Natural killer cell (primary cell): ENCODE results near the gene TBX21. TPM values are rescaled to one million over a fixed set of nuclear protein-coding genes. Genes with fewer than 3 reads are reported as not detected.

ENCODE experiments used
- ATAC-seq, 3 donors: fragments of 150-1000 bp in 2 of 3; fragments of 200-7000 bp in 1 of 3; cut with Tn5 transposase; 1 replicate in 1 of 3; 2 replicates in 2 of 3; pipeline ENCODE4 v1.10.0; 2021; ENCODE audit warnings: mild to moderate bottlenecking in 2 of 3, moderate library complexity in 2 of 3
- DNase-seq, 2 donors: peaks; one replicate each; pipeline versions ENCODE4 v3.0.0 to v3.0.0-alpha.2; 2013 to 2021; ENCODE audit warnings: mixed read lengths in 1 of 2
- H3K27ac ChIP-seq: one replicate; pipeline ENCODE4 v1.5.1; 2013; ENCODE audit warnings: mild to moderate bottlenecking, low read length
- H3K27me3 ChIP-seq: one replicate; pipeline ENCODE4 v1.6.1; 2013; ENCODE audit warnings: low read length; ENCODE audit not compliant: control insufficient read depth, insufficient read depth
- H3K36me3 ChIP-seq: one replicate; pipeline ENCODE4 v1.6.1; 2013; ENCODE audit warnings: low read length; ENCODE audit not compliant: control insufficient read depth, insufficient read depth
- H3K4me1 ChIP-seq: one replicate; pipeline ENCODE4 v1.6.1; 2013; ENCODE audit warnings: low read length; ENCODE audit not compliant: control insufficient read depth, insufficient read depth
- H3K4me3 ChIP-seq: one replicate; pipeline ENCODE4 v1.5.1; 2013; ENCODE audit warnings: low read length
- H3K9me3 ChIP-seq: one replicate; pipeline ENCODE4 v1.6.1; 2013; ENCODE audit warnings: low read length; ENCODE audit not compliant: control insufficient read depth, insufficient read depth
- H3K27ac Mint-ChIP-seq, 2 donors: one replicate each; pipeline ENCODE4 v1.8.0; 2022; ENCODE audit warnings: mild to moderate bottlenecking in 2 of 2, mixed read lengths in 2 of 2, moderate library complexity in 1 of 2
- H3K27me3 Mint-ChIP-seq, 2 donors: one replicate each; pipeline ENCODE4 v1.8.0; 2022; ENCODE audit warnings: low read depth in 2 of 2, mixed read lengths in 2 of 2
- H3K36me3 Mint-ChIP-seq: one replicate; pipeline ENCODE4 v1.8.0; 2022; ENCODE audit warnings: mixed read lengths
- H3K4me1 Mint-ChIP-seq, 2 donors: one replicate each; pipeline ENCODE4 v1.8.0; 2022; ENCODE audit warnings: mixed read lengths in 2 of 2
- H3K4me3 Mint-ChIP-seq: one replicate; pipeline ENCODE4 v1.8.0; 2022; ENCODE audit warnings: mild to moderate bottlenecking, moderate library complexity, mixed read lengths
- H3K9me3 Mint-ChIP-seq, 2 donors: one replicate each; pipeline ENCODE4 v1.8.0; 2022; ENCODE audit warnings: mixed read lengths in 2 of 2
- CTCF ChIP-seq: fragments of 200-600 bp; IDR thresholded peaks from one replicate; pipeline ENCODE4 v1.8.0; 2022; ENCODE audit warnings: antibody characterized with exemption
- WGBS: methylation state at CpG from one replicate; pipeline ENCODE4 v1.1.7; 2013; ENCODE audit warnings: missing lambda C conversion rate; ENCODE audit not compliant: insufficient coverage; 5-methylcytosine and 5-hydroxymethylcytosine counted together
- intact Hi-C: fragments of 100-400 bp; cut with micrococcal nuclease; formaldehyde crosslinking; loops from one replicate; pipeline ENCODE4 v1.14.2; 2022
- total RNA-seq, 4 donors: library from RNA; stranded (reverse); fragments of 120-200 nt in 1 of 4; gene quantifications; one replicate each; pipeline versions ENCODE4 v1.2.3 to v1.2.4, GENCODE V29; 2013 to 2022

TBX21 gene
- total RNA-seq, 3 donors from 2014 or later (not counting 1 experiment from before 2014, with no cell fraction given): 234 to 328 (median 257) TPM

DNA sequence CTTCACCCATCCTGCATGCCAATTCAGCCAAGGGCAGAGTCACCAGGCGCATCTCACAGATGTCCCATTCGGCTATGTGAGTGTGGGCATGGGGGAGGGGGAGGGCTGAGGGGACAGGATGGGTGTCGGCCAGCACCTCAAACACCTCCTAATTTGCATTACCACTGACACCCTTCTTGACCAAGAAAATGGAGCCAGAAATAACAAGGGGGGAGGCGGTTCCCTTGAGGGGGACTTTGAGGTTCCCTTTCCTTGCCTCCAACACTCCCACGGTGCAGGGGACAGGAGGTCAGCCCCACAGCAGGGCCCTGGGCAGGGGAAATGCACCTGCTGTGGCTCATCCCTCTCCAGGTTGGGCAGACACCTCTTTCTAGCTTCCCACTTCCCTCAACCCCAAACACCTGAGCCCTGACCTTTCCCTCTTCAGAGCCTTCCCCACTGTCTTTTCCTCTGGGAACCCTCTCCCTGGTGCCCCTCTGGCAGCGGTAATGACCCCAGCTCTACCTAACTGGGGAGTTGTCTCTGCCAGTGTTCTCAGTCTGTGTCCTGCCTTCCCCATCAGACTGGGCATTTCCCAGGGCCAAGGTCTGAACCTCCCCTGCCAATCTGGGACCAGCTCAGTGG lies 18.2 kb upstream of the TBX21 start:
- Mint-ChIP-seq H3K9me3 (no peaks in the 10 kb centered on the region), H3K27me3 (no peaks in the 10 kb centered on the region), H3K4me1 (peaks cover 85 to 100% of the 10 kb centered on the region in 2 donors), H3K27ac (peak overlapping the region; percentile 89 to 93), H3K4me3 (peak overlapping the region; percentile 89), H3K36me3 (no peaks in the 10 kb centered on the region)
- intact Hi-C loops: loop anchor here (1.0 kb wide), 1 partner anchor 16 kb away; no protein-coding TSS in a partner anchor
- ATAC-seq (peak; percentile 34 to 66 (median 50)), DNase-seq (peak in 1 of 2 donors; percentile 59)
- Histone ChIP-seq H3K9me3 (no peaks in the 10 kb centered on the region), H3K36me3 (peaks cover 13% of the 10 kb centered on the region), H3K27ac (peak overlapping the region; percentile 81), H3K4me3 (peak overlapping the region; percentile 14), H3K27me3 (no peaks in the 10 kb centered on the region), H3K4me1 (peaks cover 100% of the 10 kb centered on the region)
- 25% methylated on average over 3 of the region's 6 CpGs for WGBS
- TF ChIP-seq CTCF: no peak

DNA sequence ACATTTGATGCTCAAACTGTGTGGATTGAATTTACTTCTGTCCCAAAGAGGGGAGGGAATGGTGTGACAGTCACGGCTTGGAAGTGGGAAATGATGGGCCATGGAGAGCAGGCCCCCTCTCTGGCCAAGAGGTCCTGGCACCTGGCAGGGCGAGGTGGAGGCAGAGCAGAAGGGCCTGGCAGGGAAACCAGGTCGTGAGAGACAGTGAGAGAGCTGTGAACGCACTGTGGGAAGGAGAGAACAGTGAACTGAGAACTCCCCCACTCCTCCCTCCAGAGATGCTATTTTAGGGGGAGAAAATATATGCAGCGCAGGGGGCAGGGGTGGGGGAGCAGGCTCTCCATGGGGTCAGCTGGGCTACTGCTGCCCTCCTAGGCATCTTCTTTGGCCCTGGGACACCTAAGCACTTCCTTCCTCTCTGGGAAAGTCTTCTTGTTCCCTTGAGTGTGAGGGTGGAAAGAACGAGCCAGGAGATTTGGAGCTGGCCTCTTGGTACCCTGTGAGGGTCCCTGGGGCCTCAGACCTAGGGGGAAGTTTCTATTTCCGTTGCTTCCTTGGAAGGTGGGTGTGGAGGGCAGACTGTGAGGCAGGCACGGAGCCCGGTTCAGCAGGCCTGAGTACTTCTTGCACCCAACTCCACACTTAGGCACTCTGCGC lies 17.2 kb upstream of the TBX21 start:
- ATAC-seq: peak; percentile 25 to 63 (median 42)
- Histone ChIP-seq H3K27ac (peak overlapping the region; percentile 81), H3K27me3 (no peaks in the 10 kb centered on the region), H3K4me1 (peaks cover 100% of the 10 kb centered on the region), H3K4me3 (no peak overlapping the region), H3K36me3 (peaks cover 5% of the 10 kb centered on the region), H3K9me3 (no peaks in the 10 kb centered on the region)
- intact Hi-C loops: no loop called here
- H3K27ac Mint-ChIP-seq: peak overlapping the region; percentile 89 to 93
- no peak for TF ChIP-seq CTCF
- H3K9me3 Mint-ChIP-seq: no peaks in the 10 kb centered on the region
- peak in 1 of 2 donors; percentile 40 for DNase-seq
- H3K4me1 Mint-ChIP-seq: peaks cover 83 to 100% of the 10 kb centered on the region in 2 donors
- no peaks in the 10 kb centered on the region for H3K27me3 Mint-ChIP-seq
- no peaks in the 10 kb centered on the region for H3K36me3 Mint-ChIP-seq
- peak overlapping the region; percentile 89 for H3K4me3 Mint-ChIP-seq
- WGBS: 38% methylated on average over 6 of the region's 10 CpGs

DNA sequence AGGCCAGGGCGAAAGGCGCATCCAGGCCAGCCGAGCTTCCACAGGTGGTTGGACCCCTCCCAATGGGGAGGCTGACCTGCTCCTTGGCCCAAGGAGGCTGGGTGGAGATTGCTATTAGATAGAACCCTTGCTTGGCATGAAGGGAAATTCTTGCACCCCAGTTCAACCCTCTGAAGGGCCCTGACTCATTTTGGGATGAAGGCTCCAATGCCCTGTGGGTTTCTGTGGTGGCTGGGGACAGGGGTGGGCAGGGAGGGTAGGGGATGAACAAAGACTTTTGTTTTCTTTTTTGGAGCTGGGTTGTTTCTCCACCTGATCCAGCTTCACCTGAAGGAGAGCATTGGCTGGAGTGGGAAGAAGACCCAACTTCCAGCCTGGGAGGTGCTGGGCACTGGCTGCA lies 16.7 kb upstream of the TBX21 start:
- Histone ChIP-seq H3K36me3 (peaks cover 1% of the 10 kb centered on the region), H3K4me1 (peaks cover 100% of the 10 kb centered on the region), H3K27me3 (no peaks in the 10 kb centered on the region), H3K4me3 (no peak overlapping the region), H3K27ac (peak overlapping the region; percentile 81), H3K9me3 (no peaks in the 10 kb centered on the region)
- Mint-ChIP-seq H3K4me3 (peak overlapping the region; percentile 89), H3K36me3 (no peaks in the 10 kb centered on the region), H3K9me3 (no peaks in the 10 kb centered on the region), H3K27ac (peak overlapping the region; percentile 89 to 93), H3K4me1 (peaks cover 80 to 100% of the 10 kb centered on the region in 2 donors), H3K27me3 (no peaks in the 10 kb centered on the region)
- DNase-seq (no peak), ATAC-seq (no peak)
- no peak for TF ChIP-seq CTCF
- intact Hi-C loops: no loop called here
- WGBS: 45% methylated on average over 3 of the region's 3 CpGs
